Measurements from ENCODE around the gene SLC10A7.

SLC10A7 gene

GRCh38 chr4:146311238-146311970 is 210.3 kb downstream of the SLC10A7 start:
- no peak for DNase-seq (ENCODE audit: low read depth in 2 of 2)

GRCh38 chr4:146310319-146311021 is 211.3 kb downstream of the SLC10A7 start:
- no peak for DNase-seq (ENCODE audit: low read depth in 2 of 2)

- DNase-seq (ENCODE audit: low read depth in 2 of 2) = no peak
Observed at GRCh38 chr4:146308951-146309350, 212.8 kb downstream of the SLC10A7 start.

- DNase-seq (ENCODE audit: low read depth in 2 of 2) = no peak
Observed at GRCh38 chr4:146302822-146303221, 218.9 kb downstream of the SLC10A7 start.

- DNase-seq (ENCODE audit: low read depth in 2 of 2) = no peak
Observed at GRCh38 chr4:146299607-146300006, 222.1 kb downstream of the SLC10A7 start.

- DNase-seq (ENCODE audit: low read depth in 2 of 2) = no peak
Observed at GRCh38 chr4:146294776-146295175, 227.0 kb downstream of the SLC10A7 start.

GRCh38 chr4:146292508-146292907 is 229.2 kb downstream of the SLC10A7 start:
- no peak for DNase-seq (ENCODE audit: low read depth in 2 of 2)

- no peak for DNase-seq (ENCODE audit: low read depth in 2 of 2)
Observed at GRCh38 chr4:146291313-146291712, 230.4 kb downstream of the SLC10A7 start.

GRCh38 chr4:146288193-146288592 is 233.5 kb downstream of the SLC10A7 start:
- no peak for DNase-seq (ENCODE audit: low read depth in 2 of 2)

GRCh38 chr4:146285037-146285436 is 236.7 kb downstream of the SLC10A7 start:
- DNase-seq (ENCODE audit: low read depth in 2 of 2) = no peak

GRCh38 chr4:146283758-146284651 is 237.7 kb downstream of the SLC10A7 start:
- no peak for DNase-seq (ENCODE audit: low read depth in 2 of 2)

- no peak for DNase-seq (ENCODE audit: low read depth in 2 of 2)
Observed at GRCh38 chr4:146282657-146283056, 239.1 kb downstream of the SLC10A7 start.

- DNase-seq (ENCODE audit: low read depth in 2 of 2) = no peak
Observed at GRCh38 chr4:146278986-146279385, 242.8 kb downstream of the SLC10A7 start.

GRCh38 chr4:146275370-146275769 is 246.4 kb downstream of the SLC10A7 start:
- DNase-seq (ENCODE audit: low read depth in 2 of 2) = no peak

- no peak for DNase-seq (ENCODE audit: low read depth in 2 of 2)
Observed at GRCh38 chr4:146274774-146275173, 247.0 kb downstream of the SLC10A7 start.

GRCh38 chr4:146273204-146273901 is 248.4 kb downstream of the SLC10A7 start:
- no peak for DNase-seq (ENCODE audit: low read depth in 2 of 2)

- DNase-seq (ENCODE audit: low read depth in 2 of 2) = no peak
Observed at GRCh38 chr4:146271466-146271865, 250.3 kb downstream of the SLC10A7 start.

- no peak for DNase-seq (ENCODE audit: low read depth in 2 of 2)
Observed at GRCh38 chr4:146269228-146269653, 252.5 kb downstream of the SLC10A7 start.

- no peak for DNase-seq (ENCODE audit: low read depth in 2 of 2)
Observed at GRCh38 chr4:146267826-146268225, 253.9 kb downstream of the SLC10A7 start.

- no peak for DNase-seq (ENCODE audit: low read depth in 2 of 2)
Observed at GRCh38 chr4:146265950-146266490, 255.7 kb downstream of the SLC10A7 start.

- DNase-seq (ENCODE audit: low read depth in 2 of 2) = no peak
Observed at GRCh38 chr4:146263793-146264192, 257.9 kb downstream of the SLC10A7 start.
